Measurements from ENCODE around the gene AP5B1. TPM values are rescaled to one million over a fixed set of nuclear protein-coding genes. Genes with fewer than 3 reads are reported as not detected.
"Not testable (repeated sequence)": the region's sequence is repeated elsewhere in the genome, so short reads cannot be mapped to it uniquely, and the experiment has no call there.

AP5B1 gene
- total RNA-seq, 4 donors from 2014 or later: 16.4 to 38.5 (median 23.3) TPM

DNA sequence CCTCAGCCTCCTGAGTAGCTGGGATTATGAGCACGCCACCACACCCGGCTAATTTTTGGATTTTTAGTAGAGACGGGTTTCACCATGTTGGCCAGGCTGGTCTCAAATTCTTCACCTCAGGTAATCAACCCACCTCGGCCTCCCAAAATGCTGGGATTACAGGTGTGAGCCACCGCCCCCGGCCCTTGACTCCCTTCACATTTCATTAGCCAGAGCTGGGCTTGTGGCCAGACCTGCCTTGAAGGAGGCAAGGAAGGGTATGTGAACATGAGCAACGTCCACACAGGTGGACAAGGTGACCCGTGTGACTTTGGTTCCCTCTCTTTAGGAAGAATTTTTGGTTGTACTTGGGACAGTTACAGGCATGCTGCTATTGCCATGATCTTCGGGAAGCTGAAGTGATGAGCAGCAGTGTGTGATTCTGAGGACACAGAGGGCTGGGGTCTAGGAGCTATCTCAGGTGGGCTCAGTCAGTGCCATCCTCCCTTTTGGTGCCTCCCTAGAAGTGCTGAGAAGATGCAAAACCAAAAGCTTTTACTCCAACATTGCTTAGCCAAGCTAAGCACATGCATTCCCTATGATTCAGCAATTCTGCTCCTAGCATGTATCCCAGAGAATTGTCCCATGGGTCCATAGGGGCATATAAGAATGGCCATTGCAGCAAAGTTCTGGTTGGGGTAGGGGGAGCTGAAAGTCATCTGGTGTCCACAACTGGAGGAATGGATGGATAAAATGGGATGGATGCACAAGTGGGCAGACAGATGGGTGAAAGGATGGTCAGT is 6.1 kb downstream of the AP5B1 start:
- intact Hi-C loops (cut with DNase I): loop anchor here (10.0 kb wide), 1 partner anchor 60 kb away; the partner anchor contains the start of gene KAT5
- Histone ChIP-seq H3K36me3 (peaks cover 16 to 33% (median 23%) of the 10 kb centered on the region in 3 donors), H3K4me1 (peaks cover 14 to 67% (median 51%) of the 10 kb centered on the region in 3 donors), H3K27ac (peak overlapping the region in 2 of 4 donors; percentile 57 to 82), H3K27me3 (no peaks in the 10 kb centered on the region), H3K4me3 (no peak overlapping the region), H3K9me3 (no peaks in the 10 kb centered on the region)
- WGBS, 2 donors: 60 to 79% methylated on average over 2 to 8 of the region's 9 CpGs
- TF ChIP-seq POLR2A (IDR thresholded peaks at IDR 0.05): no peak
- TF ChIP-seq, protein P1, sequence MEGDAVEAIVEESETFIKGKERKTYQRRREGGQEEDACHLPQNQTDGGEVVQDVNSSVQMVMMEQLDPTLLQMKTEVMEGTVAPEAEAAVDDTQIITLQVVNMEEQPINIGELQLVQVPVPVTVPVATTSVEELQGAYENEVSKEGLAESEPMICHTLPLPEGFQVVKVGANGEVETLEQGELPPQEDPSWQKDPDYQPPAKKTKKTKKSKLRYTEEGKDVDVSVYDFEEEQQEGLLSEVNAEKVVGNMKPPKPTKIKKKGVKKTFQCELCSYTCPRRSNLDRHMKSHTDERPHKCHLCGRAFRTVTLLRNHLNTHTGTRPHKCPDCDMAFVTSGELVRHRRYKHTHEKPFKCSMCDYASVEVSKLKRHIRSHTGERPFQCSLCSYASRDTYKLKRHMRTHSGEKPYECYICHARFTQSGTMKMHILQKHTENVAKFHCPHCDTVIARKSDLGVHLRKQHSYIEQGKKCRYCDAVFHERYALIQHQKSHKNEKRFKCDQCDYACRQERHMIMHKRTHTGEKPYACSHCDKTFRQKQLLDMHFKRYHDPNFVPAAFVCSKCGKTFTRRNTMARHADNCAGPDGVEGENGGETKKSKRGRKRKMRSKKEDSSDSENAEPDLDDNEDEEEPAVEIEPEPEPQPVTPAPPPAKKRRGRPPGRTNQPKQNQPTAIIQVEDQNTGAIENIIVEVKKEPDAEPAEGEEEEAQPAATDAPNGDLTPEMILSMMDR (IDR thresholded peaks at IDR 0.05): no peak
- DNase-seq: no peak

DNA sequence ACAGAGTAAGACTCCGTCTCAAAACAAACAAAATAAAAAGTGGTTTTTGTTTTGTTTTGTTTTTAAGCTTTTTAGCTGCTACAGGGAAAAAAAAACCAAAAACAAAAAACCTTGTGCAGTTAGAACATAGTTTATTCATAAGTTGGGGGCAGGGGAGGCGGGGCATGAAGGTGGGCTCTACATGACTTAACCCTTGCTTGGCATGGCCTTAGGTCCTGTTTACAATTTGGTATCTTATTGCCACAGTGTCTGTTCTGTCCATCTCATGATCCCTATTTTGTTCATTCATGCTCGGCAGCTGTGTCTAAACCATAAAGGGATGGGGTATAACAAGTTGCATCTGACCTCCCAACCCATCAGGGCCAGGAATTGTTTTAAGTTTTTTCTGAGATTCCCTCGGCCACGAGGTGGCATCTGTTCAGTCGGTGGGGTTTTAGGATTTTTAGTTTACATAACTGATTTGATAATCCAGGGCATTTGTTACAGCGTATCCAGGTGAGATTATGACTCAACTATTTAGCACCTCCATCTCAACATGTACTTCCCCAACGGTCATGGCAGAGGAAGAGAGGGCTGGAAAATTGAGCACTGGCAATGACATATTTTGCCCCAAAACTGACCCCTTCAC is 6.9 kb downstream of the AP5B1 start:
- no peak overlapping the region for H3K4me3 ChIP-seq
- no peak for DNase-seq
- H3K36me3 ChIP-seq: peaks cover 9 to 28% (median 18%) of the 10 kb centered on the region in 3 donors
- intact Hi-C loops (cut with DNase I): loop anchor here (10.0 kb wide), 1 partner anchor 59 kb away; the partner anchor contains the start of gene KAT5
- H3K4me1 ChIP-seq: peaks cover 6 to 64% (median 45%) of the 10 kb centered on the region in 3 donors
- H3K27ac ChIP-seq: no peak overlapping the region
- TF ChIP-seq POLR2A (IDR thresholded peaks at IDR 0.05): no peak
- TF ChIP-seq, protein P1 (IDR thresholded peaks at IDR 0.05): peak in 3 of 6 experiments; percentile 7 to 46 (median 29)
- H3K27me3 ChIP-seq: no peaks in the 10 kb centered on the region
- 35 to 56% methylated on average over 8 of the region's 8 CpGs for WGBS, 2 donors
- H3K9me3 ChIP-seq: no peaks in the 10 kb centered on the region

DNA sequence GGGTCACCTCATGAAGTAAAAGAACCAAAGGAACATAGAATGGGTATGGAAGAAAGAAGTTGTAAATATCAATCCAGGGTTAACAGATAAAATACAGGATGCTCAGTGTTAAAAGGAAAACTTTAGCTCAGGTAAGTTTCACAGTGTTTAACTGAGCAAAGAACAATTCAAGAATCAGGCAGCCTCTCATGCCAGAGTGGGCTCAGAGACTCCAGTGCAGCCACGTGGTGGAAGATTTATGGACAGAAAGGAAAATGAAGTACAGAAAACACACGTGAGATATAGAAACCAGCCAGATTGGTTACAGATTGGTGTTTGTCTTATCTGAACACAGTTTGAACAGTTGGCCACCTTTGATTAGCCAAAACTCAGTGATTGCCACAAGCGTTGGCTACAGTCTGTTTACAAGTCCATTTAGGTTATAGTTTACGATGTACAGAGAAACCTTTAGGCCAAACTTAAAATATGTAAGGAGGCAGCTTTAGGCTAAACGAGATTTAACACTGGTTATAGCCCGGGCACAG is 9.1 kb downstream of the AP5B1 start:
- no peak overlapping the region for H3K4me3 ChIP-seq
- H3K27me3 ChIP-seq: no peaks in the 10 kb centered on the region
- intact Hi-C loops (cut with DNase I): loop anchor here (10.0 kb wide), 1 partner anchor 57 kb away; the partner anchor contains the start of gene KAT5
- no peak for DNase-seq
- peaks cover 0 to 6% (median 0%) of the 10 kb centered on the region in 3 donors for H3K36me3 ChIP-seq
- TF ChIP-seq, protein P1 (IDR thresholded peaks at IDR 0.05): no peak
- no peak for TF ChIP-seq POLR2A (IDR thresholded peaks at IDR 0.05)
- H3K4me1 ChIP-seq: peaks cover 0 to 42% (median 29%) of the 10 kb centered on the region in 3 donors
- no peak overlapping the region for H3K27ac ChIP-seq
- no peaks in the 10 kb centered on the region for H3K9me3 ChIP-seq
- WGBS, 2 donors: 69 to 77% methylated on average over 6 of the region's 6 CpGs

DNA sequence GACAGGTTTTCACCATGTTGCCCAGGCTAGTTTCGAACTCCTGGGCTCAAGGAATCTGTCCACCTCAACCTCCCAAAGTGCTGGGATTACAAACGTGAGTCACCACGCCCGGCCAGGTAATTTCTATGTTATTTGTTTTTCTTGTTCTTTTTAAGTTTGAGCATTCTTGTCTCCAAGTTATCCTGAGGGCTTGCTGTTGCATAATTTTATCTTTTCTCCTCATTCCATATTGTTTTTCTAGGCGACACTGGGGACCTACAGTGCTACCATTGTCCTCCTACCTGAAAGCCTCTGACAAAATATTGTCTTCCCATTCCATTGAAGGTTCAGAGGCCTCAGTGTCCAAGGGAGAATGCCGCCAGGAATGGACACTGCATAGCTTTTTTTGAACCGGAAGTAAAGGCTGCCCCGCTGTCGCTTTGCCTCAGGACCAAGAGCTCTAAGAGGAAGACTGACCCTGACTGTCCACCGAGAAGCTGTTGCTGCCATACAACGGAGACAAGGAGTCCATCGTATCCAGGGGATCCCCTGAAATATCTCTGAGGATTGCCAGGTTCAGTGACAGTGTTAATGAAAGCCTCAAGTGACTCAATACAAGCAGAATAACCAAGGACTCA is 9.7 kb downstream of the AP5B1 start:
- Histone ChIP-seq H3K36me3 (no peaks in the 10 kb centered on the region), H3K27ac (no peak overlapping the region), H3K4me3 (no peak overlapping the region), H3K4me1 (peaks cover 0 to 36% (median 23%) of the 10 kb centered on the region in 3 donors), H3K9me3 (no peaks in the 10 kb centered on the region), H3K27me3 (no peaks in the 10 kb centered on the region)
- 70 to 80% methylated on average over 10 to 12 of the region's 12 CpGs for WGBS, 2 donors
- intact Hi-C loops (cut with DNase I): loop anchor here (10.0 kb wide), 1 partner anchor 56 kb away; the partner anchor contains the start of gene KAT5
- no peak for TF ChIP-seq POLR2A (IDR thresholded peaks at IDR 0.05)
- TF ChIP-seq, protein P1 (IDR thresholded peaks at IDR 0.05): no peak
- DNase-seq: no peak

DNA sequence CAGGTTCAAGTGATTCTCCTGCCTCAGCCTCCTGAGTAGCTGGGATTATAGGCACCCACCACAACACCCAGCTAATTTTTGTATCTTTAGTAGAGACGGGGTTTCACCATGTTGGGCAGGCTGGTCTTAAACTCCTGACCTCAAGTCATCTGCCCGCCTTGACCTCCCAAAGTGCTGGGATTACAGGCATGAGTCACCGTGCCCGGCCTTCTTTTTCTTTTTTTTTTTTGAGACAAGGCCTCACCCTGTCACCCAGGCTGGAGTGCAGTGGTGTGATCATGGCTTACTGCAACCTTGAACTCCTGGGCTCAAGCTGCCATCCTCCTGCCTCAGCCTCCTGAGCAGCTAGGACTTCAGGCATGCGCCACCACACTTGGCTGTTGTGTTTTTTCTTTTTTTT is 13.0 kb downstream of the AP5B1 start:
- WGBS, 2 donors: 35 to 67% methylated on average over 5 of the region's 5 CpGs
- H3K27me3 ChIP-seq; H3K4me3 ChIP-seq; intact Hi-C loops (cut with DNase I); H3K9me3 ChIP-seq; H3K36me3 ChIP-seq; H3K27ac ChIP-seq; H3K4me1 ChIP-seq; DNase-seq: not testable (repeated sequence)

Measured in esophagus squamous epithelium (tissue), 5 donors.